SK-N-SH (cell line): ENCODE data around the gene IGF1R.

Experiments used
- JUND ChIP-seq: IDR thresholded peaks from 2 replicates; pipeline ENCODE4 v1.4.0; 2012
- TAF1 ChIP-seq: IDR thresholded peaks from 2 replicates; pipeline ENCODE4 v1.6.1; 2012; ENCODE audit warnings: low read depth, mild to moderate bottlenecking, low read length, moderate library complexity, borderline replicate concordance
- TF ChIP-seq, protein P1 (sequence below): fragments of 200-600 bp; sonication (generic); IDR thresholded peaks from 2 replicates; pipeline ENCODE4 v1.6.1; 2017; ENCODE audit warnings: antibody characterized with exemption, mild to moderate bottlenecking, moderate library complexity
- TF ChIP-seq, protein P2 (sequence below): IDR thresholded peaks from 2 replicates; pipeline ENCODE4 v1.6.1; 2012; ENCODE audit warnings: mild to moderate bottlenecking, low read depth, low read length, moderate library complexity

DNA sequence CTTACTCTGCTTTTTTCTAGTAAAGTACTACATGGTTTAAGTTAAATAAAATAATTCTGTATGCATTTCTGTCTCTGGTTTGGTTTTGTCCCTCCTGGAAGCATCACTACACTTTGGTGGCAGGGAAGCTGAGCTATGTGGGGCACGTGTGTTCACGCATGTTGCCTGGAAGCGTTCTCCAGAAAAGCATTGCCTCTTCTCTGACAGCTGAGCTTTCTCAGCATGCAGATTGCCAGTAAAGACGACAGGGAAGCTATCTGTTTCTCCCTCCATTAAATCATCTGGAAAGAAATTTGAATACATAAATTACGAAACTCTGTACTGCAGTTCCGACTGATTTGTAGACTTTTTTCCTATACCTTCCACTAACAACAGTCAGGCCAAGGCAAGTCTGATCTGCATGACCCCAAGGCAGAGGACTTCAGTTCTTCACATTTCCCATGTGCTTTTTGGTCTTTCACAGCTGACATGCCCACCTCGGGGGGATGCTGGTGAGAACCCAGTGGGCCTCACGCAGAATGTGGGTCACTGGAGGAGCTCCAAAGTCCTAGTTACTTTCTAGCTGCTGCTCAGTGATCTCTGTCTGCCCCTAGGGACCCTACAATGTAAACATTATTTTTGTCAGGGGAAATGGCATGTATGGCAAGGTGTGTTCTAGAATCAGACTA lies 316.3 kb downstream of the IGF1R start:
- TF ChIP-seq, protein P1, sequence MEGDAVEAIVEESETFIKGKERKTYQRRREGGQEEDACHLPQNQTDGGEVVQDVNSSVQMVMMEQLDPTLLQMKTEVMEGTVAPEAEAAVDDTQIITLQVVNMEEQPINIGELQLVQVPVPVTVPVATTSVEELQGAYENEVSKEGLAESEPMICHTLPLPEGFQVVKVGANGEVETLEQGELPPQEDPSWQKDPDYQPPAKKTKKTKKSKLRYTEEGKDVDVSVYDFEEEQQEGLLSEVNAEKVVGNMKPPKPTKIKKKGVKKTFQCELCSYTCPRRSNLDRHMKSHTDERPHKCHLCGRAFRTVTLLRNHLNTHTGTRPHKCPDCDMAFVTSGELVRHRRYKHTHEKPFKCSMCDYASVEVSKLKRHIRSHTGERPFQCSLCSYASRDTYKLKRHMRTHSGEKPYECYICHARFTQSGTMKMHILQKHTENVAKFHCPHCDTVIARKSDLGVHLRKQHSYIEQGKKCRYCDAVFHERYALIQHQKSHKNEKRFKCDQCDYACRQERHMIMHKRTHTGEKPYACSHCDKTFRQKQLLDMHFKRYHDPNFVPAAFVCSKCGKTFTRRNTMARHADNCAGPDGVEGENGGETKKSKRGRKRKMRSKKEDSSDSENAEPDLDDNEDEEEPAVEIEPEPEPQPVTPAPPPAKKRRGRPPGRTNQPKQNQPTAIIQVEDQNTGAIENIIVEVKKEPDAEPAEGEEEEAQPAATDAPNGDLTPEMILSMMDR, result no peak
- TF ChIP-seq JUND (no peak), TAF1 (no peak)
- TF ChIP-seq, protein P2, sequence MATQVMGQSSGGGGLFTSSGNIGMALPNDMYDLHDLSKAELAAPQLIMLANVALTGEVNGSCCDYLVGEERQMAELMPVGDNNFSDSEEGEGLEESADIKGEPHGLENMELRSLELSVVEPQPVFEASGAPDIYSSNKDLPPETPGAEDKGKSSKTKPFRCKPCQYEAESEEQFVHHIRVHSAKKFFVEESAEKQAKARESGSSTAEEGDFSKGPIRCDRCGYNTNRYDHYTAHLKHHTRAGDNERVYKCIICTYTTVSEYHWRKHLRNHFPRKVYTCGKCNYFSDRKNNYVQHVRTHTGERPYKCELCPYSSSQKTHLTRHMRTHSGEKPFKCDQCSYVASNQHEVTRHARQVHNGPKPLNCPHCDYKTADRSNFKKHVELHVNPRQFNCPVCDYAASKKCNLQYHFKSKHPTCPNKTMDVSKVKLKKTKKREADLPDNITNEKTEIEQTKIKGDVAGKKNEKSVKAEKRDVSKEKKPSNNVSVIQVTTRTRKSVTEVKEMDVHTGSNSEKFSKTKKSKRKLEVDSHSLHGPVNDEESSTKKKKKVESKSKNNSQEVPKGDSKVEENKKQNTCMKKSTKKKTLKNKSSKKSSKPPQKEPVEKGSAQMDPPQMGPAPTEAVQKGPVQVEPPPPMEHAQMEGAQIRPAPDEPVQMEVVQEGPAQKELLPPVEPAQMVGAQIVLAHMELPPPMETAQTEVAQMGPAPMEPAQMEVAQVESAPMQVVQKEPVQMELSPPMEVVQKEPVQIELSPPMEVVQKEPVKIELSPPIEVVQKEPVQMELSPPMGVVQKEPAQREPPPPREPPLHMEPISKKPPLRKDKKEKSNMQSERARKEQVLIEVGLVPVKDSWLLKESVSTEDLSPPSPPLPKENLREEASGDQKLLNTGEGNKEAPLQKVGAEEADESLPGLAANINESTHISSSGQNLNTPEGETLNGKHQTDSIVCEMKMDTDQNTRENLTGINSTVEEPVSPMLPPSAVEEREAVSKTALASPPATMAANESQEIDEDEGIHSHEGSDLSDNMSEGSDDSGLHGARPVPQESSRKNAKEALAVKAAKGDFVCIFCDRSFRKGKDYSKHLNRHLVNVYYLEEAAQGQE, result no peak
